HG03196 (cell line): ENCODE results near the gene CNTNAP5.

ENCODE experiments used
- ATAC-seq: cut with Tn5 transposase; IDR thresholded peaks from one replicate; pipeline ENCODE4 v1.9.1; 2021; ENCODE audit not compliant: unreplicated experiment

The CNTNAP5 gene

GRCh38 chr2:124149571-124149970, 124.5 kb downstream of the CNTNAP5 start:
- no peak for ATAC-seq

- no peak for ATAC-seq
Observed at GRCh38 chr2:124151691-124152090, 126.6 kb downstream of the CNTNAP5 start.

GRCh38 chr2:124153713-124154112, 128.6 kb downstream of the CNTNAP5 start:
- no peak for ATAC-seq

- no peak for ATAC-seq
Observed at GRCh38 chr2:124159166-124159565, 134.1 kb downstream of the CNTNAP5 start.

- no peak for ATAC-seq
Observed at GRCh38 chr2:124161542-124161941, 136.5 kb downstream of the CNTNAP5 start.

- ATAC-seq: no peak
Observed at GRCh38 chr2:124162256-124162655, 137.2 kb downstream of the CNTNAP5 start.

GRCh38 chr2:124163840-124164239, 138.8 kb downstream of the CNTNAP5 start:
- no peak for ATAC-seq

GRCh38 chr2:124165698-124166097, 140.6 kb downstream of the CNTNAP5 start:
- ATAC-seq: no peak

- ATAC-seq: no peak
Observed at GRCh38 chr2:124171472-124172063, 146.5 kb downstream of the CNTNAP5 start.

GRCh38 chr2:124178719-124179118, 153.6 kb downstream of the CNTNAP5 start:
- ATAC-seq: no peak

GRCh38 chr2:124180635-124181034, 155.5 kb downstream of the CNTNAP5 start:
- no peak for ATAC-seq

GRCh38 chr2:124186801-124187200, 161.7 kb downstream of the CNTNAP5 start:
- ATAC-seq: no peak

- ATAC-seq: no peak
Observed at GRCh38 chr2:124187948-124188347, 162.9 kb downstream of the CNTNAP5 start.

- no peak for ATAC-seq
Observed at GRCh38 chr2:124193706-124194105, 168.6 kb downstream of the CNTNAP5 start.

GRCh38 chr2:124201713-124202112, 176.6 kb downstream of the CNTNAP5 start:
- no peak for ATAC-seq

GRCh38 chr2:124209441-124209840, 184.4 kb downstream of the CNTNAP5 start:
- no peak for ATAC-seq

- no peak for ATAC-seq
Observed at GRCh38 chr2:124211461-124211860, 186.4 kb downstream of the CNTNAP5 start.

- no peak for ATAC-seq
Observed at GRCh38 chr2:124213977-124214587, 189.0 kb downstream of the CNTNAP5 start.

GRCh38 chr2:124246170-124246569, 221.1 kb downstream of the CNTNAP5 start:
- no peak for ATAC-seq

- no peak for ATAC-seq
Observed at GRCh38 chr2:124248386-124248785, 223.3 kb downstream of the CNTNAP5 start.

- ATAC-seq: no peak
Observed at GRCh38 chr2:124250433-124250832, 225.3 kb downstream of the CNTNAP5 start.

- no peak for ATAC-seq
Observed at GRCh38 chr2:124254621-124255020, 229.5 kb downstream of the CNTNAP5 start.

- no peak for ATAC-seq
Observed at GRCh38 chr2:124257120-124257519, 232.0 kb downstream of the CNTNAP5 start.
